Neural progenitor cell (in vitro differentiated cells): ENCODE data around the gene SPACA9. TPM values are rescaled to one million over a fixed set of nuclear protein-coding genes. Genes with fewer than 3 reads are reported as not detected.

Experiments
- DNase-seq: peaks from one replicate; pipeline ENCODE4 v3.0.0-alpha.2; 2016; ENCODE audit warnings: low spot score
- H2AFZ ChIP-seq: fragments of 200-600 bp; sonication (generic); replicated peaks from 2 replicates; pipeline ENCODE4 v1.6.1; 2016; ENCODE audit warnings: antibody characterized with exemption
- H3F3A ChIP-seq: fragments of 200-600 bp; sonication (generic); 2 replicates; pipeline ENCODE4 v1.6.1; 2016; ENCODE audit warnings: antibody characterized with exemption, low read depth
- H3K27ac ChIP-seq: fragments of 200-600 bp; sonication (generic); 2 replicates; pipeline ENCODE4 v1.5.1; 2016; ENCODE audit warnings: mild to moderate bottlenecking
- H3K27me3 ChIP-seq: fragments of 200-600 bp; sonication (generic); 2 replicates; pipeline ENCODE4 v1.6.1; 2016; ENCODE audit warnings: mild to moderate bottlenecking, moderate library complexity
- H3K36me3 ChIP-seq: fragments of 200-600 bp; sonication (generic); 2 replicates; pipeline ENCODE4 v1.5.1; 2016
- H3K4me1 ChIP-seq: fragments of 200-600 bp; sonication (generic); 2 replicates; pipeline ENCODE4 v1.6.1; 2016; ENCODE audit warnings: mixed run types
- H3K4me2 ChIP-seq: fragments of 200-600 bp; sonication (generic); 2 replicates; pipeline ENCODE4 v1.6.1; 2016
- H3K4me3 ChIP-seq: fragments of 200-600 bp; sonication (generic); 2 replicates; pipeline ENCODE4 v1.5.1; 2016
- H3K79me2 ChIP-seq: fragments of 200-600 bp; sonication (generic); 2 replicates; pipeline ENCODE4 v1.6.1; 2016; ENCODE audit warnings: low read depth
- H3K9ac ChIP-seq: fragments of 200-600 bp; sonication (generic); 2 replicates; pipeline ENCODE4 v1.6.1; 2016
- H3K9me3 ChIP-seq: fragments of 200-600 bp; sonication (generic); 2 replicates; pipeline ENCODE4 v1.5.1; 2016; ENCODE audit warnings: low read depth
- H4K20me1 ChIP-seq: fragments of 200-600 bp; sonication (generic); 2 replicates; pipeline ENCODE4 v1.6.1; 2016; ENCODE audit warnings: low read depth
- H3K27ac Mint-ChIP-seq: 3 replicates; pipeline ENCODE4 v1.8.0; 2021; ENCODE audit warnings: mixed read lengths
- H3K27me3 Mint-ChIP-seq: 2 replicates; pipeline ENCODE4 v1.8.0; 2022; ENCODE audit warnings: low read depth, mild to moderate bottlenecking, inconsistent platforms, moderate library complexity, mixed read lengths; ENCODE audit not compliant: insufficient read depth
- H3K36me3 Mint-ChIP-seq: 3 replicates; pipeline ENCODE4 v1.8.0; 2021; ENCODE audit warnings: mixed read lengths
- H3K4me1 Mint-ChIP-seq: 3 replicates; pipeline ENCODE4 v1.8.0; 2021; ENCODE audit warnings: mixed read lengths
- H3K4me3 Mint-ChIP-seq: 3 replicates; pipeline ENCODE4 v1.8.0; 2021; ENCODE audit warnings: mild to moderate bottlenecking, moderate library complexity, mixed read lengths
- H3K9me3 Mint-ChIP-seq: 3 replicates; pipeline ENCODE4 v1.8.0; 2020; ENCODE audit warnings: mixed read lengths
- EZH2 ChIP-seq: fragments of 200-600 bp; sonication (generic); IDR thresholded peaks from 2 replicates; pipeline ENCODE4 v1.6.1; 2017; ENCODE audit warnings: antibody characterized with exemption, mild to moderate bottlenecking, moderate library complexity
- EZH2phosphoT487 ChIP-seq: fragments of 200-600 bp; sonication (generic); IDR thresholded peaks from 2 replicates; pipeline ENCODE4 v1.6.1; 2017; ENCODE audit warnings: antibody characterized with exemption
- total RNA-seq: library from RNA; depleted of rRNA; stranded (reverse); fragments of >200 nt; gene quantifications from 2 replicates; pipeline ENCODE4 v1.2.3, GENCODE V29; 2015; ENCODE audit warnings: low replicate concordance
- TF ChIP-seq, protein P1 (sequence below): fragments of 200-600 bp; sonication (generic); IDR thresholded peaks from 2 replicates; pipeline ENCODE4 v1.5.1; 2017; ENCODE audit warnings: antibody characterized with exemption, mild to moderate bottlenecking

SPACA9 gene
- total RNA-seq, 1 donor from 2014 or later: 1.9 TPM

DNA sequence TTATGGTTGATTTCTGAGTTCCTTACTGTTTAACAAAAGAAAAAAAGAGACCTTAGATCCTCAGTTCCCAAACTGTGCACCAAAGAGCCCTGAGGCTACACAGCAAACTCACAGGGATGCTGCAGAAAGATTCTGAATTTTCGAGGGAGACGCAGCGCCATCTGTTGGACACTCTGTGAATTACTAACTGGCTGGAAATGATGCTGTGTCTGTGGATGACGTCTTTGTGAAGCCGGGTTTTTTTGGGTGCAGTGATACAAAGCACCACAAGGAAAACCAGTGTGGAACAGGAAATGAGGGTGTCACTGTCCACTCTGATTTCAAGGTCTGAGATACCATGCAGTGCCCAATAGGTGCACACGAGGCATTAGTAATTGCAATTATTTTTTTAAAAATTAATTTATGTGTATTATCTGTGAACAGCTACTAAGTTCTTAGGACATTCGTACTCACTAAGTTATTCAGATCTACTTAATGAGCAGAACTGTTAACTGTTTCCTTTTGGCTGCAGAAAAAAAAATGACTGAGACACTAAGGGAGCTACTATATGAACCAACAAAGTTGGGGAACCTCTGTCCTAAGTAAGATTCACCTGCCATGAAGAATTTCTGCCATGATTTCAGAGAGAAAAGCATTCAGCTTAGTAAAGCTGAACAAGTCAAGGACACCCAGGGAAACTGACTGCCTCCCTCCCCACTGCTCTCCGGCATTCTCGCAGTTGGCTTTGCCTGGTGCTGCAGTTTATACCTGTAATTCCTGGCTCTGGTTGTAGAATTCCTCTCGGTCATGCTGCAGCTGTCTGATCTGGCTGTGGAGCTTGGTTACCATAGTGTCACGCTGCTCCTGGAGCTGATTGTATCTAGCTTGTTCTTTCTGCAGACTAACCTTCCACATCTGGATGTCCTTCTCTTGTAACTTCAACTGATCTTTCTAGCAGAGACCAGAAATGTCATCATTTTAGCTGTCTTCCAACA, 23.4 kb downstream of the SPACA9 start:
- no peak overlapping the region for H3K4me2 ChIP-seq
- Mint-ChIP-seq H3K9me3 (no peaks in the 10 kb centered on the region), H3K36me3 (peaks cover 10% of the 10 kb centered on the region)

DNA sequence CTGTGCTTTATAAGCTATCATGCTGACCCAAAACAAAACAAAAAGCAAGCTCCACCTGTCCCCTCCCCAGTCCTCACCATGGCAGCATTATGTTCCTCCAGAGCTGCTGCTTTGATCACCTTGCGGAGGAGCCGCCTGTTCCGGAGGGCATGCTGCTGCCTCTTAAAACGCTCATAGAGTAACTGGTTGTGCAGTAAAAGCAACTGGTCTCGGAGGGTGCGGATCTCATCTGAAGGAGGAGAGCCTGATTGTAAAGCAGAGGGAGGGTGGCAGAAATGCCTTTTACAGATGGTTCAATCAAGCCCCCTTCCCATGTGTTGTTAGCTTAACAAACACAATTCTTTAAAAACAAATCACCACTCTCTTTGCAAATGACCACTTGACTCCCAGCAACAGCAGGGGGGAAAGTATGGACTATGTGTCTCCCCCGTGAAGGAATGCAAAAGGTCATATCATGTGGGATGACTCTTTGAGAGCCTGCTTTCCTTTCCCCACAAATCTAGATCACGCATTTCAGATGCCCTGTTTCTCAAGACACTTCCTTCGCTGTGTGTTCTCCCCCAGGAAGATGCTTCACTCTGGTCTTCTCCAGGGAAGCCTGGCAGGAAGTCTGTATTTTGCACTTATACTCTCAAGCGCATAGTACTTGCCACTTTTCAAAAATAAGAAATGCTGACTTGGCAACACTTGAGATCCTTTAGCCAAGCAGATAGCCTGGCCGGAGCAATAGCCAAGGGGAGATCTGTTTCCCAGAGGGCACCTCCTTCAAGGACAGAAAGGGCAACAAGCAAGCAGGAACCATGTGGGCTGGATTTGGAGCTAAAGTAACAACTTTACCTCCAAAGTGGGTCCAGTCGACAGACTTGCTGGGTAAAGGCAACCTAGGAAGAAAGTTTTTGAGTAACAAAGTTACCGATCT, 25.1 kb downstream of the SPACA9 start:
- H3K9me3 ChIP-seq: no peaks in the 10 kb centered on the region
- peaks cover 14% of the 10 kb centered on the region for H4K20me1 ChIP-seq
- Mint-ChIP-seq H3K36me3 (peaks cover 7% of the 10 kb centered on the region), H3K27ac (peak overlapping the region; percentile 8), H3K27me3 (no peaks in the 10 kb centered on the region), H3K9me3 (no peaks in the 10 kb centered on the region), H3K4me3 (no peak overlapping the region), H3K4me1 (peaks cover 6% of the 10 kb centered on the region)
- H2AFZ ChIP-seq: no peak overlapping the region
- no peak overlapping the region for H3K27ac ChIP-seq
- H3K4me2 ChIP-seq: no peak overlapping the region
- no peaks in the 10 kb centered on the region for H3K36me3 ChIP-seq
- no peaks in the 10 kb centered on the region for H3K27me3 ChIP-seq
- no peak for TF ChIP-seq EZH2
- TF ChIP-seq, protein P1, sequence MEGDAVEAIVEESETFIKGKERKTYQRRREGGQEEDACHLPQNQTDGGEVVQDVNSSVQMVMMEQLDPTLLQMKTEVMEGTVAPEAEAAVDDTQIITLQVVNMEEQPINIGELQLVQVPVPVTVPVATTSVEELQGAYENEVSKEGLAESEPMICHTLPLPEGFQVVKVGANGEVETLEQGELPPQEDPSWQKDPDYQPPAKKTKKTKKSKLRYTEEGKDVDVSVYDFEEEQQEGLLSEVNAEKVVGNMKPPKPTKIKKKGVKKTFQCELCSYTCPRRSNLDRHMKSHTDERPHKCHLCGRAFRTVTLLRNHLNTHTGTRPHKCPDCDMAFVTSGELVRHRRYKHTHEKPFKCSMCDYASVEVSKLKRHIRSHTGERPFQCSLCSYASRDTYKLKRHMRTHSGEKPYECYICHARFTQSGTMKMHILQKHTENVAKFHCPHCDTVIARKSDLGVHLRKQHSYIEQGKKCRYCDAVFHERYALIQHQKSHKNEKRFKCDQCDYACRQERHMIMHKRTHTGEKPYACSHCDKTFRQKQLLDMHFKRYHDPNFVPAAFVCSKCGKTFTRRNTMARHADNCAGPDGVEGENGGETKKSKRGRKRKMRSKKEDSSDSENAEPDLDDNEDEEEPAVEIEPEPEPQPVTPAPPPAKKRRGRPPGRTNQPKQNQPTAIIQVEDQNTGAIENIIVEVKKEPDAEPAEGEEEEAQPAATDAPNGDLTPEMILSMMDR: no peak
- TF ChIP-seq EZH2phosphoT487: no peak
- no peaks in the 10 kb centered on the region for H3K79me2 ChIP-seq
- H3K9ac ChIP-seq: no peak overlapping the region
- no peak for DNase-seq
- H3K4me1 ChIP-seq: no peaks in the 10 kb centered on the region
- no peak overlapping the region for H3K4me3 ChIP-seq
- peaks cover 10% of the 10 kb centered on the region for H3F3A ChIP-seq

More for the DNA sequence above, 23.4 kb downstream of the SPACA9 start:
- Histone ChIP-seq H3K27ac (no peak overlapping the region), H3K9me3 (no peaks in the 10 kb centered on the region), H4K20me1 (peaks cover 14% of the 10 kb centered on the region), H3K36me3 (no peaks in the 10 kb centered on the region), H3K79me2 (no peaks in the 10 kb centered on the region), H3K9ac (no peak overlapping the region), H3K4me3 (no peak overlapping the region), H2AFZ (no peak overlapping the region), H3K4me1 (no peaks in the 10 kb centered on the region), H3F3A (peaks cover 10% of the 10 kb centered on the region), H3K27me3 (no peaks in the 10 kb centered on the region)
- Mint-ChIP-seq H3K4me3 (no peak overlapping the region), H3K27me3 (no peaks in the 10 kb centered on the region), H3K4me1 (peaks cover 6% of the 10 kb centered on the region), H3K27ac (no peak overlapping the region)
- peak; percentile 78 for DNase-seq
- TF ChIP-seq EZH2: no peak
- TF ChIP-seq, protein P1: peak; percentile 98
- no peak for TF ChIP-seq EZH2phosphoT487

DNA sequence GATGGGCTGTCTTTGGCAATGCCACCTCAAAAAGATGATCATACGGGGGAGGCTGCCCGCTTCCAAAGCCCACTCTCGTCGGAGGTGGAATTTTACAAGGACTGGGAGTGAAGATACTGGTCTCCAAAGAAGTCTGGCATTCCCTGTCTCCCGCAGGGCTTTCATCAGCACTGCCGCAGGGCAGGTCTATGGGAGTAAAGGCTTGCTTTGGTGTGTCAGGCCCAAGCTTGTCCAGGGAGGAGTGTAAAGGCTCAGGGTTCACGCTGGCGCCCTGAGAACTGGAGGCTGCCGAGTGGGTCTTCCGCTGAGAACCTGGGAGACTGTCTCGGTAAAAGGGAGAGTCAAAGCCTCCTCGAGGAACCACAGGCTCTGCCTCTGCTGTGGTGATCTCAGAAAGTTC, 27.0 kb downstream of the SPACA9 start:
- Histone ChIP-seq H3K9me3 (no peaks in the 10 kb centered on the region), H3K79me2 (no peaks in the 10 kb centered on the region), H3K4me1 (no peaks in the 10 kb centered on the region), H3K36me3 (peaks cover 6% of the 10 kb centered on the region), H3K27me3 (no peaks in the 10 kb centered on the region), H2AFZ (no peak overlapping the region), H3F3A (peaks cover 10% of the 10 kb centered on the region), H3K4me2 (no peak overlapping the region), H3K27ac (no peak overlapping the region), H4K20me1 (peaks cover 14% of the 10 kb centered on the region), H3K4me3 (no peak overlapping the region), H3K9ac (no peak overlapping the region)
- Mint-ChIP-seq H3K9me3 (no peaks in the 10 kb centered on the region), H3K27ac (no peak overlapping the region), H3K36me3 (peaks cover 9% of the 10 kb centered on the region), H3K4me1 (peaks cover 6% of the 10 kb centered on the region), H3K27me3 (peaks cover 2% of the 10 kb centered on the region), H3K4me3 (no peak overlapping the region)
- no peak for DNase-seq
- TF ChIP-seq EZH2 (no peak), EZH2phosphoT487 (no peak)
- TF ChIP-seq, protein P1: no peak
